HCT116 (cell line): ENCODE measurements around the gene CST2. TPM values are rescaled to one million over a fixed set of nuclear protein-coding genes. Genes with fewer than 3 reads are reported as not detected.

Source experiments
- ATAC-seq: fragments of 200-7000 bp; cut with Tn5 transposase; 2 replicates; pipeline ENCODE4 v1.9.1; 2020; ENCODE audit warnings: mild to moderate bottlenecking, moderate library complexity
- BruUV-seq: library from RNA; stranded (reverse); fragments of 400-500 nt; replicated peaks from 2 replicates; lab custom pipeline; 2021; lab: Mats Ljungman, UMichigan
- CTCF ChIA-PET: fragments of 300-600 bp; sonication (Branson Sonifier 250); formaldehyde crosslinking; loops from one replicate; lab custom pipeline; 2021; ENCODE audit warnings: antibody characterized with exemption; lab: Charles Lee
- POLR2A ChIA-PET: fragments of 300-600, 350-600 bp; sonication (Branson Sonifier 250); formaldehyde crosslinking; loops from one replicate; lab custom pipeline; 2021; ENCODE audit warnings: antibody characterized with exemption; lab: Charles Lee
- RAD21 ChIA-PET, 2 experiments: fragments of 300-600 bp; sonication (Branson Sonifier 250); formaldehyde crosslinking; loops; one replicate each; lab custom pipeline; 2023; ENCODE audit warnings: low total read pairs in 2 of 2; ENCODE audit not compliant: uncharacterized antibody in 2 of 2, unreplicated experiment in 2 of 2, low non-redundant PET in 1 of 2; lab: Charles Lee
- DNase-seq: peaks from one replicate; pipeline ENCODE4 v3.0.0-alpha.2; 2010; ENCODE audit warnings: low read depth, low spot score
- H2AFZ ChIP-seq: fragments of 200-600 bp; shearing (Covaris generic), sonication (generic); 2 replicates; pipeline ENCODE4 v1.6.1; 2017; ENCODE audit warnings: low read depth, mixed run types, mixed read lengths, antibody characterized with exemption, low read length; ENCODE audit not compliant: poor library complexity, severe bottlenecking
- H3K27ac ChIP-seq: 2 replicates; pipeline ENCODE4 v1.5.1; 2012; ENCODE audit warnings: low read depth, low read length
- H3K27me3 ChIP-seq: fragments of 200-600 bp; sonication (generic); 2 replicates; pipeline ENCODE4 v1.6.1; 2016; ENCODE audit warnings: mixed run types, low read length, mixed read lengths; ENCODE audit not compliant: insufficient read depth
- H3K36me3 ChIP-seq, 2 experiments: fragments of 200-500 bp in 1 of 2; fragments of 200-600 bp in 1 of 2; sonication (Bioruptor generic) in 1 of 2; sonication (generic) in 1 of 2; 2 replicates each; pipeline versions ENCODE4 v1.5.1 to v1.6.1; 2014 to 2016; ENCODE audit warnings: low read length in 2 of 2, inconsistent platforms in 1 of 2, mixed read lengths in 1 of 2, mixed run types in 1 of 2; ENCODE audit not compliant: insufficient read depth in 2 of 2, control insufficient read depth in 1 of 2
- H3K4me1 ChIP-seq, 2 experiments: fragments of 200-600 bp in 1 of 2; sonication (generic) in 1 of 2; 2 replicates each; pipeline versions ENCODE4 v1.5.1 to v1.6.1; 2012 to 2017; ENCODE audit warnings: low read length in 2 of 2, inconsistent platforms in 1 of 2, mild to moderate bottlenecking in 1 of 2, mixed read lengths in 1 of 2, mixed run types in 1 of 2, moderate library complexity in 1 of 2; ENCODE audit not compliant: insufficient read depth in 2 of 2, control insufficient read depth in 1 of 2
- H3K4me2 ChIP-seq: fragments of 200-600 bp; sonication (generic); 2 replicates; pipeline ENCODE4 v1.6.1; 2017; ENCODE audit warnings: mixed run types, low read length, mixed read lengths
- H3K4me3 ChIP-seq, 2 experiments: fragments of 200-600 bp in 1 of 2; sonication (generic) in 1 of 2; replicated peaks in 1 of 2; 2 replicates each; pipeline ENCODE4 v1.5.1; 2011 to 2016; ENCODE audit warnings: low read length in 2 of 2, control low read depth in 1 of 2, low read depth in 1 of 2, mild to moderate bottlenecking in 1 of 2, mixed read lengths in 1 of 2, mixed run types in 1 of 2
- H3K79me2 ChIP-seq: fragments of 200-600 bp; sonication (generic); 2 replicates; pipeline ENCODE4 v1.6.1; 2017; ENCODE audit warnings: mild to moderate bottlenecking, mixed run types, low read length, moderate library complexity, mixed read lengths; ENCODE audit not compliant: insufficient read depth
- H3K9ac ChIP-seq: fragments of 200-600 bp; sonication (generic); 2 replicates; pipeline ENCODE4 v1.6.1; 2016; ENCODE audit warnings: low read length, mixed read lengths
- H3K9me2 ChIP-seq: fragments of 200-600 bp; sonication (generic), shearing (Covaris generic); 2 replicates; pipeline ENCODE4 v1.6.1; 2017; ENCODE audit warnings: mixed run types, mild to moderate bottlenecking, moderate library complexity; ENCODE audit not compliant: insufficient read depth
- H3K9me3 ChIP-seq, 2 experiments: fragments of 200-500 bp in 1 of 2; fragments of 200-600 bp in 1 of 2; sonication (Bioruptor generic) in 1 of 2; sonication (generic) in 1 of 2; 2 replicates each; pipeline ENCODE4 v1.6.1; 2014 to 2017; ENCODE audit warnings: low read length in 2 of 2, mixed read lengths in 2 of 2, inconsistent platforms in 1 of 2, low read depth in 1 of 2, mild to moderate bottlenecking in 1 of 2, mixed run types in 1 of 2, moderate library complexity in 1 of 2; ENCODE audit not compliant: control insufficient read depth in 1 of 2, insufficient read depth in 1 of 2
- H4K20me1 ChIP-seq: fragments of 200-600 bp; sonication (generic), shearing (Covaris generic); 2 replicates; pipeline ENCODE4 v1.6.1; 2017; ENCODE audit warnings: mixed run types, mild to moderate bottlenecking, moderate library complexity; ENCODE audit not compliant: insufficient read depth
- CEBPB ChIP-seq: IDR thresholded peaks from 2 replicates; pipeline ENCODE4 v1.6.1; 2012; ENCODE audit warnings: low read depth
- EGR1 ChIP-seq: IDR thresholded peaks from 2 replicates; pipeline ENCODE4 v1.6.1; 2012; ENCODE audit warnings: low read depth
- EZH2 ChIP-seq: fragments of 200-600 bp; sonication (generic); IDR thresholded peaks from 2 replicates; pipeline ENCODE4 v1.6.1; 2017; ENCODE audit warnings: antibody characterized with exemption, mixed run types
- EZH2phosphoT487 ChIP-seq: fragments of 200-600 bp; IDR thresholded peaks from 2 replicates; pipeline ENCODE4 v1.6.1; 2018; ENCODE audit warnings: antibody characterized with exemption, borderline replicate concordance
- JUND ChIP-seq: IDR thresholded peaks from 2 replicates; pipeline ENCODE4 v1.6.1; 2012
- MAX ChIP-seq: IDR thresholded peaks from 2 replicates; pipeline ENCODE4 v1.6.1; 2012
- POLR2A ChIP-seq: IDR thresholded peaks from 2 replicates; pipeline ENCODE4 v1.7.0; 2011; ENCODE audit warnings: borderline replicate concordance; ENCODE audit not compliant: insufficient read depth, insufficient read length; ENCODE audit errors: extremely low read depth
- POLR2AphosphoS5 ChIP-seq: IDR thresholded peaks from 2 replicates; pipeline ENCODE4 v1.6.1; 2011; ENCODE audit warnings: mild to moderate bottlenecking, low read depth, low read length, moderate library complexity
- RAD21 ChIP-seq: IDR thresholded peaks from 2 replicates; pipeline ENCODE4 v1.6.1; 2012; ENCODE audit warnings: low read depth, mild to moderate bottlenecking
- REST ChIP-seq: IDR thresholded peaks from 2 replicates; pipeline ENCODE4 v1.6.1; 2012; ENCODE audit warnings: low read depth
- ZBTB33 ChIP-seq: IDR thresholded peaks from 2 replicates; pipeline ENCODE4 v1.6.1; 2011; ENCODE audit warnings: mild to moderate bottlenecking, low read length, moderate library complexity; ENCODE audit not compliant: insufficient replicate concordance; ENCODE audit errors: extremely low read depth
- ZNF274 ChIP-seq: fragments of 200-500 bp; sonication (Bioruptor generic); IDR thresholded peaks from 2 replicates; pipeline ENCODE4 v1.6.1; 2014; ENCODE audit warnings: mild to moderate bottlenecking, low read depth, low read length, inconsistent platforms
- intact Hi-C: fragments of 100-400 bp; cut with micrococcal nuclease; formaldehyde crosslinking; loops from 2 replicates; pipeline ENCODE4 v1.10.0; 2022
- total RNA-seq: library from RNA; stranded (reverse); gene quantifications from one replicate; pipeline ENCODE4 v1.2.1, GENCODE V29; 2021; ENCODE audit not compliant: unreplicated experiment

CST2 gene
- total RNA-seq, 1 experiment from 2014 or later: not detected

DNA sequence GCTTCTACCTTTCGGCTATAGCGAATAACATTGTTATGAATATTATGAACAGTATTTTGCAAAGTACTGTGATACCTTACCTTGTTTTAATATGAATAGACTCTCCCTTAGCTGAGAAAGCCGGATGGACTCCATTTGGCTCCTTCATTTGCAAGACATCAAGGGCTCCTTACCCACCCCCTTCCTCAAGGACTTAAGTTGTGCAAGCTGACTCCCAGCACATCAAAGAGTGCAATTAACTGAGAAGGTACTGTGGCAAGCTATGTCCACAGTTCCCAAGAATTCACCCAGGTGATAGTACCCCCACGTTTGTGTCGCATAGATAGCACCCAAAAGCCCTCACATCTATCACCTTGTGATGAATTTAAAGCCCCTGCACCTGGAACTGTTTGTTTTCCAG lies 41.8 kb upstream of the CST2 start:
- intact Hi-C loops: no loop called here
- no TSS peak for BruUV-seq
- Histone ChIP-seq H3K36me3 (no peaks in the 10 kb centered on the region), H3K9me3 (no peaks in the 10 kb centered on the region), H3K4me3 (no peak overlapping the region), H3K9me2 (no peaks in the 10 kb centered on the region), H3K9ac (no peak overlapping the region), H3K79me2 (no peaks in the 10 kb centered on the region), H3K27me3 (peaks cover 23% of the 10 kb centered on the region), H3K4me2 (no peak overlapping the region), H3K4me1 (no peaks in the 10 kb centered on the region), H4K20me1 (no peaks in the 10 kb centered on the region), H3K27ac (no peak overlapping the region), H2AFZ (no peak overlapping the region)
- RAD21 ChIA-PET: no interaction called here
- no peak for DNase-seq
- CTCF ChIA-PET: no interaction called here
- ATAC-seq: no peak
- TF ChIP-seq POLR2A: no peak
- no peak for TF ChIP-seq EZH2
- no peak for TF ChIP-seq EZH2phosphoT487
- TF ChIP-seq CEBPB: no peak
- TF ChIP-seq JUND: no peak
- TF ChIP-seq REST: no peak
- TF ChIP-seq EGR1: no peak
- TF ChIP-seq ZNF274: no peak
- no peak for TF ChIP-seq RAD21
- TF ChIP-seq POLR2AphosphoS5: no peak
- TF ChIP-seq ZBTB33: no peak
- TF ChIP-seq MAX: no peak
- POLR2A ChIA-PET: no interaction called here
